HG03060 (cell line): Measurements from ENCODE around the gene MYH10.

Experiments
- ATAC-seq: cut with Tn5 transposase; IDR thresholded peaks from one replicate; pipeline ENCODE4 v1.9.1; 2021; ENCODE audit warnings: low read depth, moderate number of reproducible peaks; ENCODE audit not compliant: unreplicated experiment

The MYH10 gene

DNA sequence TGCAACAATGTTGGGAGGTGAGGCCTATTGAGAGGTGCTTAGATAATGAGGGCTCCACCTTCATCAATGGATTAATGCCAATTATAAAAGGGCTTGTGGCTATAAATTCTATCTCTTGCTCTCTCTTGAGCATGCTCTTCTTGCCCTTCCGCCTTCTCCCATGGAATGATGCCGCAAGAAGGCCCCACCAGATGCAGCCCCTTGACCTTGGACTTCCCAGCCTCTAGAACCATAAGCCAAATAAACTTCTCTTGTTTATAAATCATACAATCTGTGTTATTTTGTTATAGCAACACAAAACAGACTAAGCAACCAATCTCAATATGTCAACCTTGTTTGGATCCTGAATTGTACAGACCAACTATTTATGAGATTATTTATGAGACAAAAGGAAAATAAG, 20.0 kb downstream of the MYH10 start:
- no peak for ATAC-seq

DNA sequence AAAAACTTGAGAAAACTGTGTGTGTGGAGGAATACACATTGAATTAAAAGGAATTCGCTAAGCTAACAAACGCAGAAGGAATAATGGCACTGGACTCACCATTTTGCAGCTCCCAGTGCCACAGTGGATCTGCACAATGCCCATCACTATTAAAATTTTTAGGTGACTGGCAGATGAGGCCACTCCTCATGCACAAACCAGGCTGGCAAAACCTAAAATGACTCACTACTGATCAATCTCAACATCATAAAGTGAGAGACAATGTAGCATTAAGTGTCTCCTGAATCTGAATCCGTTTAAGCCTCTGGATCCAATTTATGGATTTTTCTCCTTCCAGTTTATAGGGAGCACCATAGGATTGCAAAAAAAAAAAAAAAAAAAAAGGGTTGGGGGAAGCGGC, 20.6 kb downstream of the MYH10 start:
- ATAC-seq: no peak

DNA sequence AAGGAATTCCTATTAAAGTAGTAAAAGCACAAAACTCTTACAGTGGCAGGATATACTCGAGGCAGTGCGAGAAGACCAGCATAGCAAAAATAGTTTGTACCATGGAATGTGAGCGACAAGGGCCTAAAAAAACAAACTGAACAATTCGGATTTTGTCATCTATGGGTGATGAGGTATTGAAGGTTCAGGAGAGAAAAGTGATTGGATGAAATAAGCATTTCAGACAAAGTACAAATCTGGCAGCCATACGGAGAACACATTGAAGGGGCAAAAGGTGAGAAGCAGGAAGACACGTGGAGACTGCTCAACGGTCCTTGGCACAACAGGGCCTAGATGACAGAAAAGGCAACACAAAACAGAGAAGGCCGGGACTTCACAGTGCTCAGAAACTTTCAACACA, 22.5 kb downstream of the MYH10 start:
- no peak for ATAC-seq

DNA sequence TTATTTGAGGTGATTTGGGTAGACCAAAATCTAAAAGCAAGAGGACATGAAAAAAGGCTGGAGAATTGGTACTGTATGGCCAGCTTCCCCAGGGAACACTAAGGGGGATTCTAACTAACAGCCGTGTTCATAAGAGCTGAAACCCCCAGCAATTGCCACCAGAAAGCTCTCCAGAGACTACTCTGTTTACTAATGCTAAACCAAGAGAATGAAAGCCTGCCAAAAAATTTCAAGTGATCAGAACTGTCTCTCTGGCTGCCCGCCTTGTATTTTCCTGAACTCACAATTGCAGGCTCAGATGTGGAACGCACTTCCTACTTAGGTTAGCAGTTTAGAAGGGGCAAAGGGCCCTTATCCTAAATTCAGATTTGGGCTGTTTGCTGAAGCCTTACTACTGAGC, 24.1 kb downstream of the MYH10 start:
- ATAC-seq: no peak

DNA sequence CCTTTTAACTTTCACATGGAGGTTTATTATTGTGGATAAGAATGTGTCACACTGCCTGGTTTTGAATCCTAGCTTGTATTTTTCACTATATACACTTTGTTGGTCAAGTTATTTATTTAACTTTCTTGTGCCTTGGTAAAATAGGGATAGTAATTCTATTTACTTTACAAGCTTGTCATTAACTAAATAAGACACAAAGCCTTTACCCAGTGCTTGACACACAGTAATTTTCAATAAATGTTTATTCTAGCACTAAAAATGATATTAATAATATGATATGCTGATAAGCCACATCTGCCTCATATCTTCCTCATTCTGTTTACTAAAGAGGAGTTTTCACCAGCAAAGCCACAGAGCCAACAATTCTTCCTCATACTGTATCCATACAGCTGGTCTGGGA, 27.8 kb downstream of the MYH10 start:
- no peak for ATAC-seq

DNA sequence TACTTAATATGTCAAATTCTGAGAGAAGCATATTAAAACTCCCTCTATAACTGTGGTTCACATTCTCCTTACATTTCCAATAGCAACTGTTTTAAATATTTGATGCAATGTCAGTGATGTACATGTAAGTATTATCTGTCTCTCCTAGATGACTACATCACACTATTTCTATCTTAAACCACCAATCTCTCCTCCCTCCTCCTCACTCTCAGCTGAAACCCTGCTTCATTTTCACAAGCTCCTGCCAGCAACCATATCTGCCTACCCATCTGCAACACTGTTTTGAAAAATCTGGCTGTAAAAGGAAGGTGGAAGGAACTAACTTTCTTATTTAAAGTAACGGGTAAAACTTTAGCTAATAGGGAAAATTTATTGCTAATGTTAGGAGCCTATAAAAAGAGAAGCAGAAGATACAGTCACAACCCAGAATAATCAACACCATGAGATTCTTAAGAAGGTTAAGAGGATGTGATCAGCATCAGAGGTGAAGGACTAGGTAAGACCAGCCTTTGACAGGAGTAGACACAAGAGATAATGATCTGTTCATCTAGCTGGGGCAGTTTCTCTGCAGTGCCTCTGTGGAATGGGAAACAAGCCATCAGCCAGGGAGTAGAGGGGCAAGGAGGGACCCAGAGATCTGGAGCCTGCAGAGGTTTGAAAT, 31.0 kb downstream of the MYH10 start:
- no peak for ATAC-seq

DNA sequence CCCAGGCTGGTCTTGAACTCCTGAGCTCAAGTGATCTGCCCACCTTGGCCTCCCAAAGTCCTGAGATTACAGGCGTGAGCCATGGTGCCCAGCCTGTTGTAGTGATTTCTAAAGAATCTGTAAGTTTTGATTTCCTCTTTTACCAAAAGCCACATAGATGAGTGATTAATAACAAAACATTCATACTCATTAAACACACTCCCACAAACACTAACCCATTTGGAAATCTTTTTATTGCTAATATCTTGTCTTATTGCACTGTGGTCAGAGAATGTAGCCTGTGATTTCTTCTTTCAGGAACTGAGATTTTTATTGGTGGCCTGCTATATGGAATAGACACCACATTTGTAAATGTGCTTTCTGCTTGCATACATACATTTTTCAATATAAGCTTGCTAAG, 31.6 kb downstream of the MYH10 start:
- no peak for ATAC-seq

DNA sequence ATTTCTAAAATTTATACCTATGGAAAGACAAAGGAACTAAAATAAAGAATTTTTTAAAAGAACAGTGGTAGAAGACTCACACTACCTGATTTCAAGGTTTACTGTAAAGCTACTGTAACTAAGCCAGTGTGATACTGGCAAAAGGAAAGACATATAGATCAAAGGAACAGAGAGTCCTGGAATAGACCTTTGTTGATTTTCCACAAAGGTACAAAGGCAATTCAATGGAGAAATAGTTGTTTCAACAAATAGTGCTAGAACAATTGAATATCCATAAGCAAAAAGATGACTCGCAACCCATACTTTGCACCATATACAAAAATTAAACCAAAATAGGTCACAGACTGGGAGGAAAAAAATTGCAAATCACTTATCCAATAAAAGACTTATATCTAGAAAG, 36.7 kb downstream of the MYH10 start:
- no peak for ATAC-seq

DNA sequence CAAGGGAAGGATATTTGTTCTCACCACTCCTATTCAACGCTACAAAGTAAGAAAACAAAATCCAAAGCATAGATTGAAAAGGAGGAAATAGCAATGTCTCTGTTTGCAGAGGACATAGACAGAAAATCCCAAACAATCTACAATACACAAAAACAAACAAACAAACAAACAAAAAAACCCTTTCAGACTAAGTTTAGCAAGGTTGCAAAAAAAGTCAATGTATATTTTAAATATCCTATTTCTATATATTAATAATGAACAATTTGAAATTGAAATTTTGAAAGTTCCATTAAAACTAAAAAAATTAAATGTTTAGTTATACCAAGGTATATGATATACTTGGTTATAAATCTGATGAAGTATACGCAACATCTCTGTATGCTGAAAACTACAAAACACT, 37.2 kb downstream of the MYH10 start:
- ATAC-seq: no peak

DNA sequence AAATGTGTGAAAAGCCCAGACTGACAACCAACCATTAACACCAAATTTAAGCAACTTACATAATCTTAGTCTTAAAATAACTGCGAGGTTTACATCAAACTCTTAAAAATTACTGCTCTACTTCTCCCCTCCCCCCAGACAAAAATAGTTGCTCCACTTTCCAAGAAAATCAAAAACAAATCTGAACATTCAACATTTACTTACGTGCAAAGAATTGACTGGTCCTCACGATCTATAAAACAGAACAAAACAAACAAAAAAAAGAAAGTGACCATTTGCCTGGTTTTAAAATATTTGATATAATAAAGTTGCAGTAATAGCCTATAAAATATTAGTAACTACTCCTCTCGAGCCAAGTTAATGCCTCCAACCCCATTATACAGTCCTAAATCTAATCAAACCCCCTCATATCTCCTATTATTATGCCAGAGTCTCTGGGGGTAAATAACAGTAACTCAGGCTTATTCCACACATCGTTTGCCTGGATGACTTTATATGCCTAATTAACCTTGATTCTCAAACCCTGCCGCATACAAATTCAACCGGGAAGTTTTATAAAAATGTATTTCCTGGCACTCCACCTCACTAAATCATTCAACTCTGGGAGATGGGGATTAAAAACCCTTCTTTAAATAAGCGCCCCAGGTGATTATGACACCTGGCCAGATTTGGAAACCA, 41.5 kb downstream of the MYH10 start:
- no peak for ATAC-seq

DNA sequence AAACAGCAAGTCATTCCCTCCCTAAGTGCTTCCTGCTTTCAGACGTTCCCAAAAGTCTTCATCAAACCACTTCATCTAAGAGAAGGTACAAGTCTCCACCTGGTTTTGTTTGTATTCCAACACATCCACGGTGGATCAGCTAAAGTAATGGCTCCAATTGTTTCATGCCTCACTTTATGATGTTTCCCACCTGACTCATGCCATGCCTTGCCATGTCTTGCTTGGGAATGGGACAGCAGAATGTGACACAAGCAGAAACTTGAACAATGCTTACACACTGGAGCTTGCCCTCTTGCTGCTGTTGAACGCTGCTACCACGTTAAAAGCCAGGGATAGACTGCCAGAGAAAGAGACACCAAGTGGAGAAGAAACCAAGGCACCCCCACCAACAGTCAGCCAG, 43.8 kb downstream of the MYH10 start:
- ATAC-seq: no peak

DNA sequence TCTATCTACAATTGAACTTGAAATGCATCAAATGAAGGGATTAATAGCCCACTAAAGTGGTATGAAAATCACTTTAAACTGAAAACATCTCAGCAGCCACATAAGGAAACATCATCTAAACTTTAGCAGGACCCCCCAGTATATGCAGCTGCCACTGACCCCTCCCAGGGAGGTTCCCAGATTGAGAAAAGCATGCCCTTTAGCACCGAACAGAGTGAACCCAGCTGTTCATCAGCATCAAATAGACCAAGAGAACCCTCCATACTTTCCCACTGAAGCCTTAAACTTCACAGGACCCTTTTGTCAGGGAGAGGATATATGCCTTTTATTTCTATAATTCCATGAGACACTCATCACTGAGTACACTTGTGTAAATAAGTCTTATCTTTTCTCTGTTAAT, 44.6 kb downstream of the MYH10 start:
- ATAC-seq: no peak

DNA sequence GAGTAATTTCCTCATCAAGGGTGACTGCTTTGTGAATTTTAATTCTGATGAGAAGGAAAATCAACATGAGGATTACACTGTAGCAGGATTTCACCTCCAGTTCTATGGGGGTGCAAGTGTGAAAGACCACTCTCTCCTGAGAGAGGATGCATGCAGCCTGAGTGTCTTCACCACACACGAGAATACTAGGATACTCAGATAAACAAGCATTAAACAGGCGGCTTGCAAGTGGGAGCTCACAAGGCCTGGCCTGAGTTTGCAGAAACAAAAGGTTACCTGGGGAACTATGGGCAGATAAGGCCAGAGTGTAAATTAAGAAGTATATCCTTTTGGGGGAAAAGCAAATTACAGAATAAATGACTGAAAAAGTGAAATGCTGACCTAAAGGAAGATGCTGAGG, 46.6 kb downstream of the MYH10 start:
- ATAC-seq: no peak

DNA sequence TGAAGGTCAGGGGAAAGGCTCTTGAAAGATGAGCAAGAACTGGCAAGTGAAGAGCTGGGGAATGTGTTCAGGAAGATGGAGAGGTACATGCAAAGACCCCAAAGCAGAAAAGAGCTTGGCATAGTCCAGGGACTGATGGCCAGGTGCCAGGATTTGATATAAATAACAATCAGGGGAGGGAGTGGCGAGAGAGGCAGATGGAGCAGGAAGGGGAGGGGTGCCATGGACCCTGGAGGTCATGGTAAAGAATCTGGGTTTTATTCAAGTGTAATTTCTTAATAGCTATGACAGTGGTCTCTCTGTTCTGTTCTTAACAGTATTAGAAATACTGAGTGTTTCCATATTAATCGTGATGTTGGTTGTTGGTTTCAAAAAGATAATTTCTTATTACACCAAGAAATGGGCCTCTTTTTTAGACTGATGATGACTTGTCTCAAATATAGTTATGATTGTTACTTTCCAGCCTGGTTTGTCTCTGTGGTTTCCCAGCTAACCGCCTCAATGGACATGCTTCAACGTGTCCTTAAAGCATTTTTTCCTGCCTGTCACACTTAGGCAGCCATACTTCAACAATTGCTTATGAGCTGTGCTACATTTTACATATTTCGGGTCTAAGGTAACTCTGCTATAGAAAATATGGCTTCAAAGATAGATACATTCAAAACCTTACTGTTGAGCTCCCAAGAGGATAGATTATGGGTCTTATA, 49.4 kb downstream of the MYH10 start:
- ATAC-seq: no peak

DNA sequence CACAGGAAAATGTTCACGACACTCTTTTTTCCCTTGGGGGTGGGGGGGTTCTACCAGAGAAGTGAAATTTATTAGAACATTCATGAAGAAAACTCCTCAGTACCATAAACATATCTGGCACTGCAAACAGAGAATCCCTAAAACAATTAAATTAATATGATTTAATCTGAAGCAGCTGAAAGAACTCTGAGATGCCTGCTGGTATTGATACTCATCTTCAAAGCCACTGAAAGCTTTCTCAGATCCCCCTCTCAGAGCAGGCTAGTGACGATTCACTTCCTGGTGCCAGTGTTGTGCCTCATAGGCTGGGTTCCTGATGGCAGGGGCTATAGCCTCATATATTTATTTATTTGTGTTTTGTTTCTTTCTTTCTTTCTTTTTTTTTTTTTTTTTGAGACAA, 52.7 kb downstream of the MYH10 start:
- no peak for ATAC-seq

DNA sequence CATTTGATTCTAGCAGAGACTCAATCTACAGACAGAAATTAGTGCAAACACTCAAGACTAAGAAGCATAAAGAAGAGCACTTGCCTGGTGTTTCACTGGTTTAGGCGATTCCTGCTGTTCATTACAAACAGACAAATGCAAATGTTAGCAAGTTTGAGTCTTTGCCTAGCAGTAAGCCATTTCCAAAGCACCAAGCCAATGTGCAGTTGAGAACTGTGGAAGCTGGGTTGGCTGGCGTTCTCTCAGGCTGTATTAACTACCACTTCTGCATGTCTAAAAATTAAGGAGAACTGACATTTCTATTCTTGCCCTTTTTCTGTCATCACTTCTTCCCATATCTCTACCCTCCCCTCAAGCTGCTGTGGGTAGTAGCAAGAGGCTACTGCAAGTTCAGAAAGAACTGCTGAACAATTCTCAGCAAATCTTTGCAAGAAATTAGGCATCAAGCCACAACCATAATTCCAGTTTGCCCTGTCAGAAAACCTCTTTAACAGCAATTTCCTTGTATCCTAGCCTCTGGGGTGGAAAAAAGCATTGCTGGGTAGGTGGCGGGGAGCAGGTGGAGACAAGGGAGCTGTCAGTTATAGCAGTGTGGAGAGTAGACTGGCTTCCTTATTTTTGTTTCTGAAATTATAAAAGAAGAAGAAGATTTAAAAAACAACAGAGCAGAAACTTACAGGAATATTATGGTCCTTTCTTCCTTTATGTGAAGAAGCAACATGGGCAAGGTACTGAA, 53.8 kb downstream of the MYH10 start:
- ATAC-seq: no peak

DNA sequence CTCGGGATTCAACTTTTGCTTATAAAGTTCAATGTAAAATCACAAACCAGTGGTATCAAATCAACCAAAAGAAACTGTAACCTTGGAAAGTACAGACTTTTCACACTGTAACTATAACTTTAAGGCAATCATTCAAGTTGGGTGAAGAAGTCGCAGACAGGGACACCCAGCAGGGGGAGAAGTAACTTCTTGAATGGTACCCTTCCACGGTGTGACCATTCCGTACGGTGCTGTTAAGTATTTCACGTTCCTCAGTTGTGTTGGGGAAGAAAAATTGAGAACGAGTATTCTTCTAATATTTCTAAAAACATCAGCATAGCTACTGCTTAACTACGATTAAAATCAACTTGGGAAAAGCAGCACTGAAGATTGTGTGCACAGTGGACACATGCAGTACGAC, 55.8 kb downstream of the MYH10 start:
- no peak for ATAC-seq

DNA sequence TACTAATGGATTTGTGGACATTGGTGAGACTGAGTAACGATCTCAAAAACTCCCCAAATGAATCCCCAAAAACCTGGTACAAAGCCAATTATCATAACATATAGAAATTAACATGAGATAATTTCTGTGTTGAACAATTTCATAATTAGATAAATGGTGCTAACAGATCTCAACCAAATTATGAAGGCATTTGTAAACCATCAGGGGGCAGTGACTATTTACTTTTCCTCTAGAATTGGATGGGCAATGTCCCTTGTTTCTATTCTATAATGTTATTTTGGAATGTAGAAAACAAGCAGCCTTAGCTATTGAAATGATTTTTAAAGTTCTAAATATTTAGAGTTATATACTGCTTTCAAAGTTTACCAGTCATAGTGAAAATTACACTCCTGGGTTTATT, 57.8 kb downstream of the MYH10 start:
- ATAC-seq: no peak

DNA sequence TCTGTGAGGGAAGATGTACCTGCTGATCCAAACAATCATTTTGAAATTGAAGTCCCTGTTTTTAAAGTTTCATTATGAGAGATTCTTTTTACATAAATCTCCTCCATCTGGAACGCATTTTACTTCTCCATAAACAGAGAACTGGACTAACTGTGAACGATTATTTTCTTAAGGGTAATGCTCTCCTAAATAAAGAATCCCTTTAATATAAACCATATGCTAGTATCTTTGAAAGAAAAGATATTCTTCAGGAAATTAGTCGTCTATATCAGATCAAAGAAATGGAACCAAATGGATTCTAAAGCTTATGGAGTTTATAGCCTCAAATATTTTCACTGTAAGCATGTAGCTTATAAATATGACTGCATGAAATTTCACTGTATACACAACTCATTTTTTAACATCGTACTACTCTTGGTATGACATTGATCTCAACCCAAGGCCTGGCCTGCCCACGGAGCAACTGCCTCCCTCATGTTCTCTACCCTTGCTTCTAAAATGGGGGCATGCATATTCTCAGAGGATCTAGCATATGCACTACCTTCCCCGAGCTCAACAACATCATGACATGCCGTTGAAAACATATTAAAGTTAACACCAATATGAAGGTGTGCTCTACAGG, 66.4 kb downstream of the MYH10 start:
- no peak for ATAC-seq

DNA sequence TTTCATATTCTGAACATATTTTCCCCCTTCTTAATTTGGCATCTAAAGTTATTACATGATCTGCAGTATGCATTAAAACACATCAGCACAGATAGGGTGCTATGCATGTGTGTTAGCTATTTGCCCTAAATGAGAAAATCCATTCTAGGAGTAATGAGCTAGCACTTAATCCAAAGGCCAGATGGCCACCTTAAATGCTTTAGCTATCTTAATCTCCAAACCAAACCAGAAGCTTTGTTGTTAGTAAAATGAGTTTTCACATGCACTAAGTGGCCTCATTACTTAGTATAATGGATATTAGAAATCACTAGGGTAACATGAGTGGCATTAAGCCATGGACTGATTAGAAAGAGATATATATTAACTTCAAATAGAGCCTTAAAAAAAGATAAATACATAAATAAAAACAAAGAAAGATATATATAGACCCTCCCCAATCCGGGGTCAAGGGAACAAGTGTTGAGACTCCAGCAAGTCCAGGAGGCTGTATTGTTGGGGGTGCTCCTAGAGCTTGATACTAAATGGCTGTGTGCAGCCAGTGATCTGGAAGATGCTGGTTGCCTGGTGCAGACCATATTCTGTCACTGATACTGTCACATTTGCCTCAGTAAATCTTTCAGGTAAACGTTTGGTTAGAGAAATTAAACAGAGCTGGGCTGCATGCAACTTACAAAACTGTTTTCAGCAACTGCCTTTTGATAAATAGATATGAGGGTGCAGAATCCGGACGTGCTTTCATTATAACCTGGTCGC, 67.3 kb downstream of the MYH10 start:
- ATAC-seq: no peak
